HCT116 (cell line): ENCODE measurements around the gene FAM193A. TPM values are rescaled to one million over a fixed set of nuclear protein-coding genes. Genes with fewer than 3 reads are reported as not detected.

Experiments used
- ATAC-seq: fragments of 200-7000 bp; cut with Tn5 transposase; 2 replicates; pipeline ENCODE4 v1.9.1; 2020; ENCODE audit warnings: mild to moderate bottlenecking, moderate library complexity
- BruUV-seq: library from RNA; stranded (reverse); fragments of 400-500 nt; replicated peaks from 2 replicates; lab custom pipeline; 2021; lab: Mats Ljungman, UMichigan
- CTCF ChIA-PET: fragments of 300-600 bp; sonication (Branson Sonifier 250); formaldehyde crosslinking; loops from one replicate; lab custom pipeline; 2021; ENCODE audit warnings: antibody characterized with exemption; lab: Charles Lee
- POLR2A ChIA-PET: fragments of 300-600, 350-600 bp; sonication (Branson Sonifier 250); formaldehyde crosslinking; loops from one replicate; lab custom pipeline; 2021; ENCODE audit warnings: antibody characterized with exemption; lab: Charles Lee
- RAD21 ChIA-PET, 2 experiments: fragments of 300-600 bp; sonication (Branson Sonifier 250); formaldehyde crosslinking; loops; one replicate each; lab custom pipeline; 2023; ENCODE audit warnings: low total read pairs in 2 of 2; ENCODE audit not compliant: uncharacterized antibody in 2 of 2, unreplicated experiment in 2 of 2, low non-redundant PET in 1 of 2; lab: Charles Lee
- DNase-seq: peaks from one replicate; pipeline ENCODE4 v3.0.0-alpha.2; 2010; ENCODE audit warnings: low read depth, low spot score
- H2AFZ ChIP-seq: fragments of 200-600 bp; shearing (Covaris generic), sonication (generic); 2 replicates; pipeline ENCODE4 v1.6.1; 2017; ENCODE audit warnings: low read depth, mixed run types, mixed read lengths, antibody characterized with exemption, low read length; ENCODE audit not compliant: poor library complexity, severe bottlenecking
- H3K27ac ChIP-seq: 2 replicates; pipeline ENCODE4 v1.5.1; 2012; ENCODE audit warnings: low read depth, low read length
- H3K27me3 ChIP-seq: fragments of 200-600 bp; sonication (generic); 2 replicates; pipeline ENCODE4 v1.6.1; 2016; ENCODE audit warnings: mixed run types, low read length, mixed read lengths; ENCODE audit not compliant: insufficient read depth
- H3K36me3 ChIP-seq, 2 experiments: fragments of 200-500 bp in 1 of 2; fragments of 200-600 bp in 1 of 2; sonication (Bioruptor generic) in 1 of 2; sonication (generic) in 1 of 2; 2 replicates each; pipeline versions ENCODE4 v1.5.1 to v1.6.1; 2014 to 2016; ENCODE audit warnings: low read length in 2 of 2, inconsistent platforms in 1 of 2, mixed read lengths in 1 of 2, mixed run types in 1 of 2; ENCODE audit not compliant: insufficient read depth in 2 of 2, control insufficient read depth in 1 of 2
- H3K4me1 ChIP-seq, 2 experiments: fragments of 200-600 bp in 1 of 2; sonication (generic) in 1 of 2; 2 replicates each; pipeline versions ENCODE4 v1.5.1 to v1.6.1; 2012 to 2017; ENCODE audit warnings: low read length in 2 of 2, inconsistent platforms in 1 of 2, mild to moderate bottlenecking in 1 of 2, mixed read lengths in 1 of 2, mixed run types in 1 of 2, moderate library complexity in 1 of 2; ENCODE audit not compliant: insufficient read depth in 2 of 2, control insufficient read depth in 1 of 2
- H3K4me2 ChIP-seq: fragments of 200-600 bp; sonication (generic); 2 replicates; pipeline ENCODE4 v1.6.1; 2017; ENCODE audit warnings: mixed run types, low read length, mixed read lengths
- H3K4me3 ChIP-seq, 2 experiments: fragments of 200-600 bp in 1 of 2; sonication (generic) in 1 of 2; replicated peaks in 1 of 2; 2 replicates each; pipeline ENCODE4 v1.5.1; 2011 to 2016; ENCODE audit warnings: low read length in 2 of 2, control low read depth in 1 of 2, low read depth in 1 of 2, mild to moderate bottlenecking in 1 of 2, mixed read lengths in 1 of 2, mixed run types in 1 of 2
- H3K79me2 ChIP-seq: fragments of 200-600 bp; sonication (generic); 2 replicates; pipeline ENCODE4 v1.6.1; 2017; ENCODE audit warnings: mild to moderate bottlenecking, mixed run types, low read length, moderate library complexity, mixed read lengths; ENCODE audit not compliant: insufficient read depth
- H3K9ac ChIP-seq: fragments of 200-600 bp; sonication (generic); 2 replicates; pipeline ENCODE4 v1.6.1; 2016; ENCODE audit warnings: low read length, mixed read lengths
- H3K9me2 ChIP-seq: fragments of 200-600 bp; sonication (generic), shearing (Covaris generic); 2 replicates; pipeline ENCODE4 v1.6.1; 2017; ENCODE audit warnings: mixed run types, mild to moderate bottlenecking, moderate library complexity; ENCODE audit not compliant: insufficient read depth
- H3K9me3 ChIP-seq, 2 experiments: fragments of 200-500 bp in 1 of 2; fragments of 200-600 bp in 1 of 2; sonication (Bioruptor generic) in 1 of 2; sonication (generic) in 1 of 2; 2 replicates each; pipeline ENCODE4 v1.6.1; 2014 to 2017; ENCODE audit warnings: low read length in 2 of 2, mixed read lengths in 2 of 2, inconsistent platforms in 1 of 2, low read depth in 1 of 2, mild to moderate bottlenecking in 1 of 2, mixed run types in 1 of 2, moderate library complexity in 1 of 2; ENCODE audit not compliant: control insufficient read depth in 1 of 2, insufficient read depth in 1 of 2
- H4K20me1 ChIP-seq: fragments of 200-600 bp; sonication (generic), shearing (Covaris generic); 2 replicates; pipeline ENCODE4 v1.6.1; 2017; ENCODE audit warnings: mixed run types, mild to moderate bottlenecking, moderate library complexity; ENCODE audit not compliant: insufficient read depth
- ELF1 ChIP-seq: IDR thresholded peaks from 2 replicates; pipeline ENCODE4 v1.6.1; 2012; ENCODE audit warnings: low read depth, borderline replicate concordance
- JUND ChIP-seq: IDR thresholded peaks from 2 replicates; pipeline ENCODE4 v1.6.1; 2012
- RAD21 ChIP-seq: IDR thresholded peaks from 2 replicates; pipeline ENCODE4 v1.6.1; 2012; ENCODE audit warnings: low read depth, mild to moderate bottlenecking
- ZNF274 ChIP-seq: fragments of 200-500 bp; sonication (Bioruptor generic); IDR thresholded peaks from 2 replicates; pipeline ENCODE4 v1.6.1; 2014; ENCODE audit warnings: mild to moderate bottlenecking, low read depth, low read length, inconsistent platforms
- intact Hi-C: fragments of 100-400 bp; cut with micrococcal nuclease; formaldehyde crosslinking; loops from 2 replicates; pipeline ENCODE4 v1.10.0; 2022
- total RNA-seq: library from RNA; stranded (reverse); gene quantifications from one replicate; pipeline ENCODE4 v1.2.1, GENCODE V29; 2021; ENCODE audit not compliant: unreplicated experiment
- TF ChIP-seq, protein P1 (sequence below): IDR thresholded peaks from 2 replicates; pipeline ENCODE4 v1.6.1; 2012; ENCODE audit warnings: low read depth
- TF ChIP-seq, protein P2 (sequence below): IDR thresholded peaks from 2 replicates; pipeline ENCODE4 v1.6.1; 2012

Gene FAM193A
- total RNA-seq, 1 experiment from 2014 or later = 15.7 TPM

DNA sequence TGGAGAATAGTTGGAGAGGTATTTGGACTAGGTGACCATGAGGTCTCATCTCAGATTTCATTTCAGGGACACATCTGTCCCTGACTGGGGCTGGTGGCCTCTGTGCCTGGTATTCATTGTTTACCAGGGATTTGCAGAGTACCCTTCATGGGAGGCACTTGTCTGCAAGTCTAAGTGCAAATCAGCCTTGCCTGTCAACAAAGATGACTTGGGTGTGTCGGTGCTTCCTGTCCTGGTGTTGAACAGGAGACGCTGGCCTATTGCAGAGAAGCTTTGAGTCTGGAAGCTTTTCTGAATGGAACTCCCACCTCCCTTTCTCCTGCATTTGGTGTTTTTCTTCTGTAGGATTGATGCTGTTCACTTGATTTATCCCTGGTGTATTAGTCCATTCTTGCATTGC lies 115.6 kb downstream of the FAM193A start:
- peaks cover 4 to 9% of the 10 kb centered on the region in 2 experiments; a peak in 3 of 4 replicates for H3K36me3 ChIP-seq
- TF ChIP-seq ZNF274 = no peak
- TF ChIP-seq, protein P1, sequence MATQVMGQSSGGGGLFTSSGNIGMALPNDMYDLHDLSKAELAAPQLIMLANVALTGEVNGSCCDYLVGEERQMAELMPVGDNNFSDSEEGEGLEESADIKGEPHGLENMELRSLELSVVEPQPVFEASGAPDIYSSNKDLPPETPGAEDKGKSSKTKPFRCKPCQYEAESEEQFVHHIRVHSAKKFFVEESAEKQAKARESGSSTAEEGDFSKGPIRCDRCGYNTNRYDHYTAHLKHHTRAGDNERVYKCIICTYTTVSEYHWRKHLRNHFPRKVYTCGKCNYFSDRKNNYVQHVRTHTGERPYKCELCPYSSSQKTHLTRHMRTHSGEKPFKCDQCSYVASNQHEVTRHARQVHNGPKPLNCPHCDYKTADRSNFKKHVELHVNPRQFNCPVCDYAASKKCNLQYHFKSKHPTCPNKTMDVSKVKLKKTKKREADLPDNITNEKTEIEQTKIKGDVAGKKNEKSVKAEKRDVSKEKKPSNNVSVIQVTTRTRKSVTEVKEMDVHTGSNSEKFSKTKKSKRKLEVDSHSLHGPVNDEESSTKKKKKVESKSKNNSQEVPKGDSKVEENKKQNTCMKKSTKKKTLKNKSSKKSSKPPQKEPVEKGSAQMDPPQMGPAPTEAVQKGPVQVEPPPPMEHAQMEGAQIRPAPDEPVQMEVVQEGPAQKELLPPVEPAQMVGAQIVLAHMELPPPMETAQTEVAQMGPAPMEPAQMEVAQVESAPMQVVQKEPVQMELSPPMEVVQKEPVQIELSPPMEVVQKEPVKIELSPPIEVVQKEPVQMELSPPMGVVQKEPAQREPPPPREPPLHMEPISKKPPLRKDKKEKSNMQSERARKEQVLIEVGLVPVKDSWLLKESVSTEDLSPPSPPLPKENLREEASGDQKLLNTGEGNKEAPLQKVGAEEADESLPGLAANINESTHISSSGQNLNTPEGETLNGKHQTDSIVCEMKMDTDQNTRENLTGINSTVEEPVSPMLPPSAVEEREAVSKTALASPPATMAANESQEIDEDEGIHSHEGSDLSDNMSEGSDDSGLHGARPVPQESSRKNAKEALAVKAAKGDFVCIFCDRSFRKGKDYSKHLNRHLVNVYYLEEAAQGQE = no peak
- TF ChIP-seq ELF1 = no peak
- TF ChIP-seq JUND = no peak
- no peak for TF ChIP-seq RAD21
- TF ChIP-seq, protein P2, sequence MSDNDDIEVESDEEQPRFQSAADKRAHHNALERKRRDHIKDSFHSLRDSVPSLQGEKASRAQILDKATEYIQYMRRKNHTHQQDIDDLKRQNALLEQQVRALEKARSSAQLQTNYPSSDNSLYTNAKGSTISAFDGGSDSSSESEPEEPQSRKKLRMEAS = no peak
- H3K9me3 ChIP-seq = no peaks in the 10 kb centered on the region
- H3K9ac ChIP-seq = no peak overlapping the region
- no peak overlapping the region for H3K4me2 ChIP-seq
- no peaks in the 10 kb centered on the region for H3K27me3 ChIP-seq
- no TSS peak for BruUV-seq
- intact Hi-C loops = no loop called here
- ChIA-PET RAD21 (no interaction called here), CTCF (interaction anchor here (0.8 kb wide), 1 partner anchor 607 kb away, joined by 3 read pairs; no protein-coding TSS in a partner anchor), POLR2A (no interaction called here)
- ATAC-seq = no peak
- no peak overlapping the region for H2AFZ ChIP-seq
- H3K79me2 ChIP-seq = no peaks in the 10 kb centered on the region
- no peaks in the 10 kb centered on the region for H3K4me1 ChIP-seq
- H3K4me3 ChIP-seq = no peak overlapping the region
- H3K9me2 ChIP-seq = no peaks in the 10 kb centered on the region
- H3K27ac ChIP-seq = no peak overlapping the region
- no peaks in the 10 kb centered on the region for H4K20me1 ChIP-seq
- no peak for DNase-seq
